HG03064 (cell line): ENCODE measurements around the gene BMPR2.
"Not testable (repeated sequence)": the region's sequence is repeated elsewhere in the genome, so short reads cannot be mapped to it uniquely, and the experiment has no call there.

Source experiments
- ATAC-seq: cut with Tn5 transposase; IDR thresholded peaks from one replicate; pipeline ENCODE4 v1.9.1; 2021; ENCODE audit warnings: low read depth; ENCODE audit not compliant: unreplicated experiment

The BMPR2 gene

DNA sequence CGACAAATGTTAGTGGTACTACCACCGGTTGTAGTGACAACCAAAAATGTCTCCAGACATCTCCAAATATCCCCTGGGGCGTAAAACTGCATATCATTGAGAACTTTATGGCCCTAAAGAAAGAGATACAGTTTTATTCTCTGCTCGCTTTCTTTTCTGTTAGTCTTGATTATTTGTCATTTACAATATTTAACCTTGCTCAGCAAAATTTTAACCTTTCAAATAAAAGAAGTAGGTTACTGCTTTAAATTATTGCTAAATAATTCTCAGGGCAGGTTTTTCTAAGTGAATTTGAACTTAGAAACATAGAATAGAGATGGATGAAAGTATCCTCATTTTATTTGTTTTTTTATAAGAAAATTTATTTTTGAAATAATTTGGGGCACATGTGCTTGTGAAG is 67.9 kb downstream of the BMPR2 start:
- no peak for ATAC-seq

DNA sequence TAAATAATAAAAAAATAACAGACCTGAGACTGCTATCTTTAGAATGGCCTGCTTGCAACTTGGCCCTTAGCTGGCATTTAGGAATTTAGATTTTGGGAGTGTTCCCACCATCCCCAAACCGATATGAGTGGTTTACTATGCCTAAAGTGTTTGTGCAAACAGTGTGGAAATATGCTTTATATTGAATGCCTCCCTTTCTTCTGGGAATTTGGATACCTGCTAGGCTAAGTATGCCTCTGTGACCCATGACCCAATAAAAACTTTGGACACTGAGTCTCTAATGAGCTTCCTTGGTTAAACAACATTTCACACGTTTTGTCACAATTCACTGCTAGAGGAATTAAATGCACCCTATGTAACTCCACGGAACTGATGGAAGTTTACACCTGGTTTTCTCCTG is 73.2 kb downstream of the BMPR2 start:
- ATAC-seq = no peak

DNA sequence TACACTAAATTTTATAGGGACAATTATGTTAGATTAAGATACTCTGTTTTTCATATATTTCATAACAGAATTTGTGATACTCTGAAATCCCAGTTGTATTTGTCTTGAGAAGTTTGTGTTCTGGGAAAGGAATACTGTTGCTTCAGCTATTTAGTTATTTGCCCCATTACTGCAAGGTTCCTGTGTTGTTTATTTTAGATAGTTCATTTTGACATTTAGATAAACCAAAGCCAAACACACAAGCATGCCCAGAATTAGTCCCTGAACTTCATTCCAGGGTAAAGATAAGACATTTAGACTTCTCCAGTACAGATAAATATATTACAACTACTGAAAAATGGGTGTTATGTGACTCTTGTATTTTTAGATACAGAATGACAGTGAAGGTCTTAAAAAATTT is 74.7 kb downstream of the BMPR2 start:
- ATAC-seq = no peak

DNA sequence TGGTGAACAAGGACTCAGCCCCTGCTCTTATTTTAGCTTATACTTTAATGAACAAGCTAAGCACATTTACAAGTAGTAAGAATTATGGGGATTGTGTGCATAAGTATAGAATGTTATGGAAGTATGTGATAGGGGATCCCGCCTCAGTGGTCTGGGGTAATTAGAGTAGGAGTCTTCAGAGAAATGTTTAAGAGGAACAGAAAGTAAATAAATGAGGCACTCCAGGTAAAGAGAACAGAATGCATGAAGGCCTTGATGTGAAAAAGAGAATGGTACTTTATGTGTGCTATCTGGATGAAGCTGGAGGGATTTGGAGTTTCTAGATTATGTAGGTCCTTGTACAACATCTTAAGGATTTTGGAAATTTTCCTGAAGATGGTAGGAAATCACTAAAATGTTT is 76.6 kb downstream of the BMPR2 start:
- no peak for ATAC-seq

DNA sequence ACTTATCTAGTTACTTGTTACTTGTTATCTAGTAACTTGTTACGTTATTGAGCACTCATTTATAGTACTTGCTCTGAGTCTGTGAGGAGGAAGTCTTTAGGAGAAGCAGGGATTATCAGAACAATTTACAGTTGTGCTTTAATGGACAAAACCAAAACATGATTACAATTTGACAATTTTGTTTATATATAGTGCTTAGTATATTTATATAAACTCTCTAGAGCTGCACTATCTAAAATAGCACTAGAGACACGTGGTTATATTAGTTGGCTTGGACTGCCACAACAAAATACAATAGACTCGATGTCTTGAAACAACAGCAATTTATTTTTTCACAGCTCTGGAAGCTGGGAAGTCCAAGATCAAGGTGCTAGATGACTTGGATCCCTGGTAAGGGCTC is 78.4 kb downstream of the BMPR2 start:
- no peak for ATAC-seq

DNA sequence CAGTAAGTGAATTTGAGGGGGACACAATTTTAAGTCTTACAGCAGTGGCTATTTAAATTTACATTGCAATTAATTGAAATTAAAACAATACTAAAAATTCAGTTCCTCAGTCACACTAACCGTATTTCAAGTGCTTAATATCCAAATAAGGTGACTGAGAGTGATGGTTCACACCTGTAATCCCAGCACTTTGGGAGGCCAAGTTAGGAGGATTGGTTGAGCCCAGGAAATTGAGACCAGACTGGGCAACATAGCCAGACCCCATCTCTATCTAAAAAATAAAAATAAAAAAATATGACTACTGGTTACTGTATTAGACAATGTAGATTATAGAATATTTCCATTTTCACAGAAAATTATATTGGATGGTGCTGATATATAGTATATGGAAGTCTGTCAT is 79.0 kb downstream of the BMPR2 start:
- ATAC-seq = no peak

DNA sequence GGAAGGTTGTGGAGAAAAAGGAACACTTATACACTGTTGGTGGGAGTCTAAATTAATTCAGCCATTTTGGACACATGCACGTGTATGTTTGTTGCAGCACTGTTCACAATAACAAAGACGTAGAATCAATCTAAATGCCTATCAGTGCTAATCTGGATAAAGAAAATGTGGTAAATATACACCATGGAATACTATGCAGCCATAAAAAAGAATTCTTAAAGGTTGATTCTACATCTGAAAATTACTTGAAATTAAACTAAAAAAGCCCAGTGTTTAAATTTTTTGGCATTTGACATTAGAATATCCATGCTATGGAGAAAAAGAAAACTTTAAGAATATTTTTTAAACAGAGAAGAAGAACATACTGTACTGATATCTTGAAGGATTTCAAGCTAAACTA is 84.0 kb downstream of the BMPR2 start:
- no peak for ATAC-seq

DNA sequence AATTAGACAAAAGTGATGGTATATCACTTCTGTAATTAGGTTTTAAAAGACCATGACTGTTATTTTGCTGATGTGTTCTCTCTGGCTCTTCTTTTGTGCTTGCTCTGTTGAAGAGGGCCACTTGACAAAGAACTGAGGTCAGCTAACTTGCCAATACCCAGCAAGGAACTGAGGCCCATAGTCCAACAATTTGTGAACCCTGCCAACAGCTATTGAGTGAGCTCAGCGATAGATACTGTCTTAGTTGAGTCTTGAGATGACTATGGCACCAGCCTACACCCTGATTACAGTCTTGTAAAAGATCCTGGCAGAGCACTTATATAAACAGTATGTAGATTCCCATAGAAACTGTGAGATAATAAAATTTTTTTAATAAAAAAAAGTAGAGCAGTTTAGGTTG is 103.0 kb downstream of the BMPR2 start:
- ATAC-seq = no peak

DNA sequence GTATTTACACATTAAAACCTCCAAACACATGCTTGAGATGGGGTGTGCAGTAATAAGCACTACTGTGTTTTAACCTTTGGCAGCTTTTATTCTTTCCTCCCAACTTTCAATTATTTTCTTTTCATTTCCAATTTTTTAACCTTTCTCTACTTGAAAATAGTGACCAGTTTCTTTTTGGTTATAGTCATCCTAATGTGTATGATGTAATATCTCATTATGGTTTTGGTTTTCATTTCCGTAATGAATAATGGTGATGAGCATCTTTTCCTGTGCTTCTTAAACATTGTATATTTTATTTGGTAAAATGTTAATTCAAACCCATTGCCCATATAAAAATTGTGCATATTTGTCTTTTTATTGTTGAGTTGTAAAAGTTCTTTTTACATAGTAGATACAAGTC is 103.5 kb downstream of the BMPR2 start:
- ATAC-seq = no peak

DNA sequence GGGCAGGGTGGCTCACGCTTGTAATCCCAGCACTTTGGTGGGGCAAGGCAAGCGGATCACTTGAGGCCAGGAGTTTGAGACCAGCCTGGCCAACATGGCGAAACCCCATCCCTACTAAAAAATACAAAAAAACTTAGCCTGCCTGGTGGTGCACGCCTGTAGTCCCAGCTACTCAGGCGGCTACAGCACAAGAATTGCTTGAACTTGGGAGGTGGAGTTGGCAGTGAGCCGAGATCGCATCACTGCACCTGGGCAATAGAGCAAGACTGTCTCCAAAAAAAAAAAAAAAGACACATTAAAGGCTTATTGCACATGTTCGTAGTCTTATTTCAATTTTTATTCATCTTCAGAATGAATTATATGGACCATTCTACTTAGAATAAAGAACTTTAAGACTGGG is 110.2 kb downstream of the BMPR2 start:
- no peak for ATAC-seq

DNA sequence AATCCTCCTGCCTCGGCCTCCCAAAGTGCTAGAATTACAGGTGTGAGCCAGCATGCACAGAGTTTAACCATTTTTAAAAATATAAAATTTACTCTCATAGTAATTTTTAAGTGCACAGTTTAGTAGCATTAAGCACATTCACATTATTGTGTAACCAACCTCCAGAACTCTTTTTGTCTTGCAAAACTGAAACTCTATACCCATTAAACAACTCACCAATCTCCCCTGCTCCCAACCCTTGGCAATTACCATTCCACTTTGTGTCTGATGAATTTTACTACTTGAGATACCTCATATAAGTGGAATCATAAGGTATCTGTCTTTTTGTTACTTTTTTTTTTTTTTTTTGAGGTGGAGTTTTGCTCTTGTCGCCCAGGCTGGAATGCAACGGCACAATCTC is 112.5 kb downstream of the BMPR2 start:
- ATAC-seq = no peak

DNA sequence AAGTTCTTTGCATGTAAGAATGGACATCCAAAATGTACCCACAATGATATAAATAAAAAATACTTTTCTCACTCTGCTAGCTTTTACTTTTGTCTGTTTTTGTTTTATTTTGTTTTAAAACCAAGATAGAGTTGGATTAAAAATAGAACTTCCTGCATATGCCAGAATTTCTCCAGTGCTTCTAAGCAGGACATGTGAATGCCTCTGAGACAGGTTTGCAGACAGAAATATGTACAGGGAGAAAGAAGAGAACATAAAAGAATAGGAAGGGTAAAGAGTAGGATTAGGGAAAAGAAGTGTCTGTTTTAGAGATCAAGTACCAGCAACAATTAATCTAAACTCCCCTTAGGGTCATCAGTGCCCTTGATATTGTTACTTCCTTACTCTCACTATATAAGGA is 114.4 kb downstream of the BMPR2 start:
- no peak for ATAC-seq

DNA sequence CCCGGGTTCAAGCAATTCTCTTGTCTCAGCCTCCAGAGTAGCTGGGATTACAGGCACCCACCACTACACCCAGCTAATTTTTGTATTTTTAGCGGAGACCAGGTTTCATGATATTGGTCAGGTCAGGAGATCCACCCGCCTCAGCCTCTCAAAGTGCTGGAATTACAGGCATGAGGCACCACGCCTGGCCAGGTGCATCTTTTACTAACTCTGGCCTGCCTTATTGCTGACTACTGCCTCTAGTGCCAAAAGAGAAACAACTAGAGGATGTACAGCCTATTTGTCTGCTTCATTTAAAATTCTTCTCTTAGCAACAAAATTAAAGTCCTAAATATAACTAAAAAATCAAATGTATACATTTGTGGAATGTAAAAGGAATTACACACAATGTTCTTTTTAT is 115.4 kb downstream of the BMPR2 start:
- ATAC-seq = no peak

DNA sequence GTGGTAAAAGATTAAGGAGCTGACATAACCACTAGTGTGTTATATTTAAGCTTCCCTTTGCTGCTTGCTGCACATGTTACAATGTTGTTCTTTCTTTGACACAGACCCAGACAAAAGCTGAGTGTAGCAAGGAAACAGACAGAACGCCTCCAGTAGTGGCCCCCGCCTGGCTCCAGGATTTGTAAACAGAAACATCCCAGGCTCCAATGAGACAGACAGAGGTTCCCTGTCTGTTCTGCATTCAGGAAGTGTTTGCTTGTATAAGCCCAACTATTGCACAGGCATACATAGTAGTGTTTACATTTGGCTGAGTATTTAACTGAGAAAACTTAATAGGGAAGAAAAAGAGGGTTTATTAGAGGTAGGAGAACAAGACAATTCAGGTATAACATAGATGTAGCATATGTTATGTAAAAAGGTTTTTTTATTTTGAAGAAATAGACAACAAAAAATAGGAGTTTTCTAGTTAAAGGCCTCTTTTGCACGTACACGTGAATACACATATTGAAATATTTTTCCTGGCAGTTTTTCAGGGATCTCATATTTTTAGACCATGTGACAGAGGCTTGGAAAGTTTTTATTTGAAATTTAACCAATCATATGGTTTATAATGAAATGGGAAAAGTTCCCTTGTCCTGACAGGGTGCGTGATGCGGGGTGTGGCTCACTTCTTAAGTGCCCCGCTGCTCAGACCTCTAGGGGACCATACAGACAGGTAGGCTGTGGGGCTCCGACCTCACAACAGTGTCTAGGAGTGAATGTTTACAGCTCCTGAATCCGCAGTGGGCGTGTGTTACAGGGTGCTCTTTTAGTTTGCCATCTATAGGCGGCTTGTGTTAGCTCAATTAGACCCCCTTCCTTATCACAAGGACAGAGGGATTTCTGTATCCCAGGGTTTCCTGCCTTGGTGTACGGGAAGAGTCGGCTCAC is 118.4 kb downstream of the BMPR2 start:
- no peak for ATAC-seq

DNA sequence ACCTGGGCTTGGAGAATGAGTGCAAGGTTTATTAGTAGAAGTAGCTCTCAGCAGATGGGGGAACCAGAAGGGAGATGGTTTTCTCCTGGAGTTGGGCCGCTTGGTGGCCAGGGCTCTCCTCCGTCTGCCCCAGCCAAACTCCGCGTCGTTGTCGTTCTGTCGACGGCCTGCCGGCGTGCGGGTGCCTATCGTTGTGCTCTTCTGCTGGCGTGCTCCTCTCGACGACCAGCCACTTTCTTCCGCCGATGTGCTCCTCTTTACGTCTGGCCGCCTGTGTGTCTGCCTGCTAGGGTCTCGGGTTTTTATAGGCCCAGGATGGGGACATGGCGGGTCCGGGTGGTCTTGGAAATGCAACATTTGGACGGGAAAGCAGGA is 119.1 kb downstream of the BMPR2 start:
- ATAC-seq = no peak

DNA sequence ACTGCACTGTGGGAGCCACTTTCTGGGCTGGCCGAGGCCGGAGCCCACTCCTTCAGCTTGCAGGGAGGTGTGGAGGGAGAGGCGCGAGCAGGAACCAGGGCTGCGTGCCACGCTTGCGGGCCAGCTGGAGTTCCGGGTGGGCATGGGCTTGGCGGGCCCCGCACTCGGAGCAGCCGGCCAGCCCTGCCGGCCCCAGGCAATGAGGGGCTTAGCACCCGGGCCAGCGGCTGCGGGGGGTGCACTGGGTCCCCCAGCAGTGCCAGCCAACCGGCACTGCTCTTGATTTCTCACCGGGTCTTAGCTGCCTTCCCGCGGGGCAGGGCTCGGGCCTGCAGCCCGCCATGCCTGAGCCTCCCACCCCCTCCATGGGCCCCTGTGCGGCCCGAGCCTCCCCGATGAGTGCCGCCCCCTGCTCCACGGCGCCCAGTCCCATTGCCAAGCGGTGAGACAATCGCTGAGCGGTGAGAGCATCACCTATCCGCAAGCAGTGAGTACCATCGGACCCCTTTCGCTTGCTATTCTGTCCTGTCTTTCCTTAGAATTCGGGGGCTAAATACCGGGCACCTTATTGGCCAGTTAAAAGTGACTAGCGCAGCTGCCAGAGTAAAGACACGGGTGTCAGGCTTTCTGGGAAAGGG is 120.8 kb downstream of the BMPR2 start:
- ATAC-seq = not testable (repeated sequence)

DNA sequence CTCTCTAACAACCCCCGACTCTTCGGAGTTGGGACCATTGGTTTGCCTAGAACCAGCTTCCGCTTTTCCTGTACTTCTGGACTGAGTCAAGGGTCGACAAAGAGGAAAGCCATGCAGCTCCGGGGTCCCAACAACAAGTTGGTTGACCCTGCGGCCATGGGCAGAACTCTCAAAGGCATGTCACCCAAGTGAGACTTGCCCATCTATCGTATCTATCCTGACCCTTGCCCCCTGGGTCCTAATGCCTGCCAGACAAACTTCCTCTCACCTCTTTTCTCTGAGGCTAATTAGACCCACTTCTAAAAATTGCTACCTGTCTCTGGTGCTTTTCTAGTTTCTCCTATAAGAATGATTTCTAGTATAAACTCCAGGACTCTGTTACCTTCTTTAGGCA is 121.3 kb downstream of the BMPR2 start:
- ATAC-seq = not testable (repeated sequence)

DNA sequence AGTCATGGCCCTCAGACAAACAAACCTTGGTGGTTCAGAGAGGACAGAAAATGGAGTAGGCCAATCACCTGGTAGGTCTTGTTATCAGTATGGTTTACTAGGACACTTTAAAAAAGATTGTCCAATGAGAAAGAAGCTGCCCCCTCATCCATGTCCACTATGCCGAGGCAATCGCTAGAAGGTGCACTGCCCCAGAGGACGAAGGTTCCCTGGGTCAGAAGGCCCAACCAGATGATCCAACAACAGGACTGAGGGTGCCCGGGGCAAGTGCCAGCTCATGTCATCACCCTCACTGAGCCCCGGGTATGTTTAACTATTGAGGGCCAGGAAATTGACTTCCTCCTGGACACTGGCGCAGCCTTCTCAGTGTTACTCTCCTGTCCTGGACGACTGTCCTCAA is 123.7 kb downstream of the BMPR2 start:
- not testable (repeated sequence) for ATAC-seq

DNA sequence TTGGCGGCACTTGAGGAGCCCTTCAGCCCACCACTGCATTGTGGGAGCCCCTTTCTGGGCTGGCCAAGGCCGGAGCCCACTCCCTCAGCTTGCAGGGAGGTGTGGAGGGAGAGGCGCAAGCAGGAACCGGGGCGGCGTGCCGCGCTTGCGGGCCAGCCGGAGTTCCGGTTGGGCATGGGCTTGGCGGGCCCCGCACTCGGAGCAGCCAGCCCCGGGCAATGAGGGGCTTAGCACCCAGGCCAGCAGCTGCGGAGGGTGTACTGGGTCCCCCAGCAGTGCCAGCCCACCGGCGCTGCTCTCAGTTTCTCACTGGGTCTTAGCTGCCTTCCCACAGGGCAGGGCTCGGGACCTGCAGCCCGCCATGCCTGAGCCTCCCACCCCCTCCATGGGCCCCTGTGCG is 127.1 kb downstream of the BMPR2 start:
- ATAC-seq = not testable (repeated sequence)

DNA sequence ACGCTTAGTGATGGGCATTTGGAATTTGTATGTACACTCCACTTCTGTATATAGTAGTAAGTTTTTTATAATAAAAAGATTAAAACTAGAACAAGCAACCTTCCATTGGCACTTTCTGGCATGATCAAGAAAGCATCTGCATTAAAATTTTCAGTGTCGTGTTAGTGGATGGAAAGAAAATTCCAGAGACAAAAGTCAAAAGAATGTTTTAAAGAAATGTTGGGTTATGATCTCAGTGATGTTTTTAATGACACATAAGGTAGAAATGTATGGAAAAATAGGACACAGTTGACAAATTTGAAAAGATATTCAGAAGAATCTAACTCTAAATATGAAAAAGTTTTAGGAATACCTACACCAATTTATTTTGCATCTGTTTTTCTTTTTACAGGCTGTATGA is 132.6 kb downstream of the BMPR2 start:
- ATAC-seq = no peak

DNA sequence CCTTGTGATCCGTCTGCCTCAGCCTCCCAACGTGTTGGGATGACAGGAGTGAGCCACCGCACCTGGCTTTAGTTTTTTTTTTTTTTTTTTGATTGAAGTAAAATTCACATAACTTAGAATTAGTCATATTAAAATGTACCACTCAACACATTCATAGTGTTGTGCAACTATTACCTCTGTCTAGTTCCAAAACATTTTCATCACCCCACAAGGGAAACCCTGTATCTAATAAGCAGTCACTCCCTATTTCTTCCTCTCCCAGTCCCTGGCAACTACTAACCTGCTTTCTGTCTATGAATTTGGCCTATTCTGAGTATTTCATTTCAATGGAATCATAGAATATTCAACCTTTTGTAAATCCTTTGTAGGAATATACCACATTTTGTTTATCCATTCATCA is 134.8 kb downstream of the BMPR2 start:
- ATAC-seq = no peak

DNA sequence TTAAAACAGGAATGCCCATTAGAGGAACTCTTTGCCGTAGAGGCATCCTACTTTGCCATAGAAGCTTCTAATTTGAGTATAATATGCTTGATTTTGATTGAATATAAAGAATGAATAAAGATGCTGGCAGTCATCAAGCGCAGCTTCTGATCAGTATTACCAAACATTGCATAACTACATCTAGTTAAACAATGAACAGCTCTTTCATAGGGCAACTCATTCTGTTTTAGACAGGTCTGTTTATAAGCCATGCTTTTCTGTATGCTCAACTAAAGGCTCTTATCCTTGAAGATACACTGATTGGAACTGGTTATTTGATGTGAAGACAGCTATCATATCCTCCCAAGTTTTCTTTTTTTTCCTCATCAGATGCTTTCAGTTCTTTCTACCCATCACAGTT is 136.0 kb downstream of the BMPR2 start:
- ATAC-seq = no peak
